Dendritic cell treated with granulocyte-macrophage colony-stimulating factor and Interleukin-4, amounts not matched to agents 40 ng/mL and 50 ng/mL, for 4 days (primary cell): Measurements from ENCODE around the gene PLPPR2.
A peak's percentile ranks its signal among the peaks of the same experiment; 100 is the strongest.
"Not testable (repeated sequence)": the region's sequence is repeated elsewhere in the genome, so short reads cannot be mapped to it uniquely, and the experiment has no call there.

Experiments
- H3K27ac Mint-ChIP-seq: one replicate; pipeline ENCODE4 v1.8.0; 2022; ENCODE audit warnings: mild to moderate bottlenecking, mixed read lengths
- H3K27me3 Mint-ChIP-seq: one replicate; pipeline ENCODE4 v1.8.0; 2022; ENCODE audit warnings: mild to moderate bottlenecking, mixed read lengths
- H3K36me3 Mint-ChIP-seq: one replicate; pipeline ENCODE4 v1.8.0; 2022; ENCODE audit warnings: low read depth, mixed read lengths
- H3K4me1 Mint-ChIP-seq: one replicate; pipeline ENCODE4 v1.8.0; 2022; ENCODE audit warnings: low read depth, mixed read lengths
- H3K4me3 Mint-ChIP-seq: one replicate; pipeline ENCODE4 v1.8.0; 2022; ENCODE audit warnings: mild to moderate bottlenecking, moderate library complexity, mixed read lengths
- H3K9me3 Mint-ChIP-seq: one replicate; pipeline ENCODE4 v1.8.0; 2022; ENCODE audit warnings: mixed read lengths
- intact Hi-C: fragments of 100-400 bp; cut with micrococcal nuclease; formaldehyde crosslinking; loops from one replicate; pipeline ENCODE4 v1.15.0; 2022

PLPPR2 gene

DNA sequence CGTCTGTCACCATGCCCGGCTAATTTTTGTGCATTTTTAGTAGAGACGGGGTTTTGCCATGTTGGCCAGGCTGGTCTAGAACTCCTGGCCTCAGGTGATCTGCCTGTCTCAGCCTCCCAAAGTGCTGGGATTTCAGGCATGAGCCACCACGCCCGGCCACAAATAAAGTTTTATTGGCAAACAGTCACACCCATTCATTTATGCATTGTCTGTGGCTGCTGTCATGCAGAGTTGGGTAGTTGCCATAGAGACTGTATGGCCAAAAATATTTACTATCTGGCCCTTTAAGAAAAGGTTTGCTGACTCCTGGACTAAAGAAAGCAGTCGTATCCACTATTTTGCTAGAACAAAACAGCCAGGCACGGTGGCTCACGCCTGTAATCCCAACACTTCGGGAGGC, 21.4 kb upstream of the PLPPR2 start:
- H3K4me3 Mint-ChIP-seq, H3K27me3 Mint-ChIP-seq, H3K27ac Mint-ChIP-seq, H3K9me3 Mint-ChIP-seq, intact Hi-C loops: not testable (repeated sequence)
- Mint-ChIP-seq H3K4me1 (peaks cover 21% of the 10 kb centered on the region), H3K36me3 (peaks cover 74% of the 10 kb centered on the region)

DNA sequence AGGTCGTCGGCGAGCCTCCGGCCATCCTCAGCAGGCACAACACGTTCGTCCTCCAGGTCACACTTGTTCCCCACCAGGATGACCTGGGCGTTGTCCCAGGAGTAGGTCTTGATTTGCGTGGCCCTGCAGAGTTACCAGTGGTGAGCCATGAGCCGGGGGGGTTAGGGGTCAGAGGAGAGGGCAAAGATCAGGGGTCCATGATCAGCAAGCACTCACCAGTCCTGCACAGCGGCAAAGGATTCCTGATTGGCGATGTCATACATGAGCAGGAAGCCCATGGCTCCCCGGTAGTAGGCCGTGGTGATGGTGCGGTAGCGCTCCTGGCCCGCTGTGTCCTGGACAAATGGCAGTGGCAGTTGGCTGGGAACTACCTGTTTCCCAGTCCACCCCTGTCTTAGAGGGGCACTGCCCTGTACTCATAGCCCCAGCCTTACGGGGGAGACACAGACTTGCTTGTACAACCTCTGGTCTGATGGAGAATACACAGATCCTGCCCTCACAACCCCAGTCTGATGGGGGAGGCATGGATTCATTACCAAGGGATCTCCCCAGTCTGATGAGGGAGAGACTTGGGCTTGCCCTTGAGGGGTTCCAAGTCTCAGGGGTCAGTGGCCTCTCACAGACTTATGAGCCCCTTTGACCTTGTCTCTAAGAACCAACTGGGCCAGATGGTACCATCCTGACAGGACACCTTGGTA, 19.6 kb upstream of the PLPPR2 start:
- H3K27me3 Mint-ChIP-seq, result no peaks in the 10 kb centered on the region
- H3K4me1 Mint-ChIP-seq, result peaks cover 31% of the 10 kb centered on the region
- no peak overlapping the region for H3K4me3 Mint-ChIP-seq
- H3K36me3 Mint-ChIP-seq, result peaks cover 66% of the 10 kb centered on the region
- H3K9me3 Mint-ChIP-seq, result no peaks in the 10 kb centered on the region
- intact Hi-C loops, result no loop called here
- no peak overlapping the region for H3K27ac Mint-ChIP-seq

DNA sequence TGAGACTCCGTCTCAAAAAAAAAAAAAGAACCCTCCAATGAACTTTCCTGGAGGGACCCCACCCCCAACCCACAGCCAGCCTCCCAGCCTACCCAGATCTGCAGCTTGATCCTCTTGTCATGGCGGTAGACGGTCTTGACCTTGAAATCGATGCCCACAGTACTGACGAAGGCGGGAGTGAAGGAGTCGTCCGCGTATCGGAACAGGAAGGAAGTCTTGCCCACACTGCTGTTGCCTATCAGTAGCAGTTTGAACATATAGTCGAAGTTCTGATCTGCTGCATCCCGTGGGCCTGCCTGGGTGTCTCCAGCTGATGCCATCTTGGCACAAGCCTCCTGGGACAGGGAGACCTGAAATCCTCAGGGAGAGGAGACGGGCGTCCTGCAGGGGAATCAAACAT, 18.2 kb upstream of the PLPPR2 start:
- H3K4me1 Mint-ChIP-seq, result peaks cover 31% of the 10 kb centered on the region
- peaks cover 60% of the 10 kb centered on the region for H3K36me3 Mint-ChIP-seq
- no peaks in the 10 kb centered on the region for H3K27me3 Mint-ChIP-seq
- no peaks in the 10 kb centered on the region for H3K9me3 Mint-ChIP-seq
- H3K4me3 Mint-ChIP-seq, result no peak overlapping the region
- H3K27ac Mint-ChIP-seq, result no peak overlapping the region
- intact Hi-C loops, result no loop called here

DNA sequence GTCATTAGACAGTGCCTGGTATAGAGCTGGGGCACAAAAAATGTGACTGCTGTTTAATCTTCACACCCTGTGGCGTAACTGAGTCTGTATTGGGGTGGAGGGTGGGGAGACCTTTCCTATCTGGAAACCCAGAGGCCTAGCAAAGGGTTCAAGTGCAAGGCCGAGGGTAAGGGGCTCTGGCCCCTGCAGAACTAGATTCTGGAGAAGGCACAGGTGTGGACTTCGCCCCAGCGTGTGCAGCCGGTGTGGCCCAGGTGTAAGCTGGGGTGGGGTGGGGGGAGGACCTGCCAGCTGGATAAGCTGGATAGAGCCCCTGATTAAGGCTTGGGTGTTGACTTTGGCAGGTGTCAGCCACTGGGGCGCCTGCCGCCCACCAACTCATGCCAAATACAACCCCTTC, 17.1 kb upstream of the PLPPR2 start:
- H3K4me3 Mint-ChIP-seq, result no peak overlapping the region
- H3K27me3 Mint-ChIP-seq, result no peaks in the 10 kb centered on the region
- H3K9me3 Mint-ChIP-seq, result no peaks in the 10 kb centered on the region
- intact Hi-C loops, result no loop called here
- H3K27ac Mint-ChIP-seq, result no peak overlapping the region
- H3K36me3 Mint-ChIP-seq, result peaks cover 59% of the 10 kb centered on the region
- H3K4me1 Mint-ChIP-seq, result peaks cover 31% of the 10 kb centered on the region

DNA sequence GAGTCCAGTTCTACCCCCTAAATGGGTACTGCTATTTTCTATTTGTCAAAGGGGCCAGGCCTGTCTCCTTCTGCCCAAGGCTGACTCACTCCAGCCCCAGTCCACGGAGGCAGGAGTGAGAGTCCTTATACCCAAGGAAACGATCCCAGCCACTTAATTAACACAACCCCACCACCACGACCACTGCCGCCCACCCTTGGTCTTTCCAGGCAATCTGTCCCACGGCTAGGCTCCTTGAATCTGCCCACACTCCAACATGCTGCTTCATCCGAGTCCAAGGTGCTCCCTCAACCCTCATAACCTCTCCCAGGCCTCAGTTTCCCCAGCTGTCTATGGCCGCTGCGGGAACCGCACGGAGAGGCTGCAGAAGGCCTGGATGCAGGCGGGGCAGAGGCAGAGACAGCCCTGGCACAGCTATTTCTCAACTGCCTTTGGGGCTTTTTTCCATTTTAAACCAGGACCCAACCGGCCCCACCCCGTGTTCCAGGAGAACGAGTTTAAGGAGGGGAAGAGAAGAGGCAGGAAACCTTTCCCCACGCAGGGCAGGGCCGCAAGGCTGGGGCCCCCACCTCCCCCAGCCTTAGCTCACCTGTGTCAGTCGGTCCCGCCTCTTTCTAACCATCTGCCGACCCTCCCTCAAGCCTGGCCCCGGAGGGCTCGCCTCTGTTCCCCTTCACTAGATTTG, 16.5 kb upstream of the PLPPR2 start:
- intact Hi-C loops, result no loop called here
- peak overlapping the region; percentile 84 for H3K27ac Mint-ChIP-seq
- H3K4me1 Mint-ChIP-seq, result peaks cover 31% of the 10 kb centered on the region
- no peaks in the 10 kb centered on the region for H3K27me3 Mint-ChIP-seq
- peaks cover 53% of the 10 kb centered on the region for H3K36me3 Mint-ChIP-seq
- H3K4me3 Mint-ChIP-seq, result peak overlapping the region; percentile 98
- no peaks in the 10 kb centered on the region for H3K9me3 Mint-ChIP-seq

DNA sequence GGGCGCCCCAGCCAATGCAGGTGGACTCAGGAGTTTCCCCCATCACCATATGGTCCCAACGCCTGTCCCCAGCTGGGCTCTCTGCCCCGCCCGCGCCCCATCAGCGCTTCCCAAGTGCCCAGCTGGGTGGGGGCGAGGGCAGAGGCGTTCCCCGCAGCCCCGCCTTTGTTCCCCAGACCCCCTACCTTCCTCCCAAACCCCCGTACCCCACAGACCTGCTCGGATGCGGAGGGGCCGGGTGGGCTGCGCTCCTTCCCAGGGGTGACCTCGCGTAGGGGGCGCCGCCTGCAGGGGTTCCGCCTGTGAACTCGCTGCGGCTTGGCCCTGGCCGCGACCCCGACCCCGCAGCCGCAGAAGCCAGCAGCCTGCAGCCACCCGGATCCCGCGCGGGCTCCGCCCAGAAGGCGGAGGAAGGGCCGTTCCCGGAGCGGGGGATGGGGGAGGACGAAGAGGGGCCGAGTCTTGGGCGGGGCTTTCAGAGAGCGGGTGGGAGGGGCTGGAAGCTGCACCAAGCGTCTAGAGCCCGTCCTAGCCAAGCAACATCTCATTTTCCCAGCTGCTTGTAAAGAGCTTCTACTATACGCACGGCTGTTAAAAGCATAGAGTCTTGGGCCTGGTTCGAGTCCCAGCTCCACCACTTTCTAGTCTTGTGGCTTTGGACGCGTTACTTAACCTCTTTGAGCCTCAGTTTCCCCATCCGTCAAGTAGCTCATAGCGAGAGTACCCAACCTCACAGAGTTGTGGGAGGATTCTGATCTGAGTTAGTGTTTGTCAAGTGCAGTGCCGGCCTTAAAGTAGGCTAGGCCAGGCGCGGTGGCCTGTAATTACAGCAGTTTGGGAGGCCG, 15.8 kb upstream of the PLPPR2 start, which contains the start of gene RAB3D:
Gene RAB3D, minus strand, starts transcription at position 404 of the 845 bp plus-strand sequence. CDS start 2,258 bp downstream, outside the sequence.
- intact Hi-C loops, result loop anchor here (5.0 kb wide), 1 partner anchor 47 kb away; no protein-coding TSS in a partner anchor
- H3K36me3 Mint-ChIP-seq, result peaks cover 46% of the 10 kb centered on the region
- no peaks in the 10 kb centered on the region for H3K9me3 Mint-ChIP-seq
- peaks cover 34% of the 10 kb centered on the region for H3K4me1 Mint-ChIP-seq
- H3K4me3 Mint-ChIP-seq, result peak within 1 kb of the TSS; percentile 98
- peak within 1 kb of the TSS; percentile 84 for H3K27ac Mint-ChIP-seq
- H3K27me3 Mint-ChIP-seq, result no peaks in the 10 kb centered on the region

DNA sequence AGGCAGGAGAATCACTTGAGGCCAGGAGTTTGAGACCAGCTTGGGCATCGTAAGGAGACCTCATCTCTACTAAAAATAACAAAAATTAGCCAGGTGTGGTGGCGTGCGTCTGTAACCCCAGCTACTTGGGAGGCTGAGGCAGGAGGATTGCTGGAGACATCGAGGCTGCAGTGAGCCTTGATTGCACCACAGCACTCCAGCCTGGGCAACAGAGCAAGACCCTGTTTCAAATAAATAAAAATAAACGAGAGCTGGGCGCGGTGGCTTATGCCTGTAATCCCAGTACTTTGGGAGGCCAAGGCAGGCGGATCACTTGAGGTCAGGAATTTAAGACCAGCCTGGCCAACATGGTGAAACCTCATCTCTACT, 15.1 kb upstream of the PLPPR2 start:
- H3K27me3 Mint-ChIP-seq, H3K9me3 Mint-ChIP-seq: not testable (repeated sequence)
- Mint-ChIP-seq H3K27ac (peak overlapping the region; percentile 84), H3K4me1 (peaks cover 40% of the 10 kb centered on the region), H3K4me3 (peak overlapping the region; percentile 98), H3K36me3 (peaks cover 40% of the 10 kb centered on the region)
- intact Hi-C loops, result loop anchor here (5.0 kb wide), 1 partner anchor 48 kb away; no protein-coding TSS in a partner anchor

DNA sequence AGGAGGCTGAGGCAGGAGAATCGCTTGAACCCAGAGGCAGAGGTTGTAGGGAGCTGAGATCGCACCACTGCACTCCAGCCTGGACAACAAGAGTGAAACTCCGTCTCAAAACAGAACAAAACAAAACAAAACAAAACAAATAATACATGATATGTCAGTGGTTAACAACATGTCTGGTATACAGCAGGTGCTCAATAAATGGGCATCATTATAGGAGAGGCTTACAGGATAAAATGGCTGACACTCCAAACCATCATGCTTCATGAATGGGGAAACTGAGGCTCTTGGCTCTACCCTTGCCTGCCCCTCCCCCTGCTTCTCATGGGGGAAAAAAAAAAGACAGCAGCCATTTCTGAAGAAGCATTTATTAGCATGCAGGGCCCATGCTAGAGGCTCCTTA, 12.8 kb upstream of the PLPPR2 start:
- intact Hi-C loops, result loop anchor here (5.0 kb wide), 1 partner anchor 50 kb away; no protein-coding TSS in a partner anchor
- Mint-ChIP-seq H3K4me1 (peaks cover 52% of the 10 kb centered on the region), H3K27ac (no peak overlapping the region)

DNA sequence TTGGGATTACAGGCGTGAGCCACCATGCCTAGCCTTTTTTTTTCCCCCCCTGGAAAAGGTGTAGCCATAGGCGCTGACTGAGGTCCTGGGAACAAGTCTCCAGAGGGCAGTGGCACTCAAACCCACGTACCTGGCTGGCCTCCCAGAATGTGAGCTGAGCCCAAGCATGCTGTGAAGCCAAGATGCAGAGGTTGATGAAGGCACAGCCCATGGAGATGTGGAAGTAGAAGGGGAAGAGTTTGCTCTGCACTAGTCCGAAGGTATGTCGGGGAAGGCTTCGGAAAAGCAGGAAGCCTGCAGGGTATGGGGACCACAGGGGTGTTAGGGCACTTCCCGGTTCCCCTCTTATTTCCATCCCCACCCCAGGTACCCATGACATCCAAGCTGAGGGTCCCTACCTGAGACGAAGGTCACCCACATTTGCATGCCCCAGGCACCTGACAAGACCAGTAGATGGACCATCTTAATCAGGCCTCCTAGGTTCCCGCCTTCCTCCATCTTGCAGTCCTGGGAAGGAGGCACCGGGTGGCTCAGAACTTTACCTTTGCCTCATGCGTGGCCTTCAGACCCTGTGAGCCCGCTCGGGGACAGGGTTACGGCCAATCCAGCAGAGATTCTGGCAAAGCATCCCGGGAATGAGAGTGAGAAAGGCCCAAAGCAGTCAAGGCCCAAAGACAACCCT, 10.0 kb upstream of the PLPPR2 start:
- Mint-ChIP-seq H3K4me1 (peaks cover 34% of the 10 kb centered on the region), H3K27me3 (no peaks in the 10 kb centered on the region), H3K4me3 (peak overlapping the region; percentile 93), H3K27ac (peak overlapping the region; percentile 93), H3K9me3 (peaks cover 11% of the 10 kb centered on the region), H3K36me3 (peaks cover 35% of the 10 kb centered on the region)
- intact Hi-C loops, result no loop called here

More for the DNA sequence above, 12.8 kb upstream of the PLPPR2 start:
- no peaks in the 10 kb centered on the region for H3K9me3 Mint-ChIP-seq
- no peak overlapping the region for H3K4me3 Mint-ChIP-seq
- peaks cover 32% of the 10 kb centered on the region for H3K36me3 Mint-ChIP-seq
- H3K27me3 Mint-ChIP-seq, result no peaks in the 10 kb centered on the region

DNA sequence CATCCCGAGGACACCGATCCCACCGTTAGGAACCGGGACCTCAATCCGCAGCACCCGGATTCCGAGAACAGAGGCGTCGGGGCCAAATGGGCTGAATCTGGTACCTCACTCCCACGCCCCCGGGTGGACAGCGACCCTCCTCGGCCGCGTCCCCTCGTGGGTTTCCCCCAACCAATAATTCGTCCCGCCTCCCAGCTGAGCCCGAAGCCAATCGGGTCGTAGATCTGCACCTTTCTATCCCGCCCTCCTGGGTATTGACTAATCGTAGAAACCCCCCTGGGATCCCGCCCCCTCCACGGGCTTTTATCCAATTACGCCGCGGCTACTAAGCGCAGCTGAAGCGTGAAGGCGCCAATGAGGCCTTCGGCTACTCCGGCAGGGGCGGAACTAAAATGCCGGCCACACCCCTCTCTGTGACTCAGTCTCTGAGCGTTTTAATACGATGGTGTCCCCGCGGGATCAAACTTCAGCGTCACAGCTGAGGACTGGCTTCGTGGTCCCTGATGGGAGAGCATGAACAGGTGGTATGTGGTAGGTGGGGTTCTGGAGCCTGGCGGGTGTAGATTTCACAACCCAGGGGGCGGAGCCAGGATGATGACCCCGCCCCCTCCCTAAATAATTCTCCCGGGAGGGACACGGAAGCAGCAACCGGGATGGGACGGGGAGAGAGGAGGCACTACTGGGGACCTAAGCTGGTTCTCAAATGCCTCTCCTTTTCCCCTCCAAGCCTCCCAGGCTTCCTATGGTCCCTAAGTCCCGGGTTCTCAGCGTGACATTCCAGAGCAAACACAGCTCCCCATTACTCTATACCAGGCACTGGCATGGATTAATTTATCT, 8.9 kb upstream of the PLPPR2 start, which contains the start of the genes CCDC159 and TMEM205:
Gene CCDC159, plus strand, starts transcription at position 416 of the 837 bp plus-strand sequence. Its CDS starts 88 bp downstream, at position 504.
Gene TMEM205, minus strand, starts transcription at position 165 of the 837 bp plus-strand sequence. CDS start 649 bp downstream, outside the sequence.
- intact Hi-C loops, result loop anchor here (1.0 kb wide), 2 partner anchors 9 to 28 kb away; partner anchors contain the start of genes PLPPR2 and SWSAP1
- peak within 1 kb of the TSS; percentile 93 for H3K27ac Mint-ChIP-seq
- H3K36me3 Mint-ChIP-seq, result peaks cover 35% of the 10 kb centered on the region
- H3K9me3 Mint-ChIP-seq, result peaks cover 11% of the 10 kb centered on the region
- H3K4me1 Mint-ChIP-seq, result peaks cover 34% of the 10 kb centered on the region
- no peaks in the 10 kb centered on the region for H3K27me3 Mint-ChIP-seq
- peak within 1 kb of the TSS; percentile 93 for H3K4me3 Mint-ChIP-seq

DNA sequence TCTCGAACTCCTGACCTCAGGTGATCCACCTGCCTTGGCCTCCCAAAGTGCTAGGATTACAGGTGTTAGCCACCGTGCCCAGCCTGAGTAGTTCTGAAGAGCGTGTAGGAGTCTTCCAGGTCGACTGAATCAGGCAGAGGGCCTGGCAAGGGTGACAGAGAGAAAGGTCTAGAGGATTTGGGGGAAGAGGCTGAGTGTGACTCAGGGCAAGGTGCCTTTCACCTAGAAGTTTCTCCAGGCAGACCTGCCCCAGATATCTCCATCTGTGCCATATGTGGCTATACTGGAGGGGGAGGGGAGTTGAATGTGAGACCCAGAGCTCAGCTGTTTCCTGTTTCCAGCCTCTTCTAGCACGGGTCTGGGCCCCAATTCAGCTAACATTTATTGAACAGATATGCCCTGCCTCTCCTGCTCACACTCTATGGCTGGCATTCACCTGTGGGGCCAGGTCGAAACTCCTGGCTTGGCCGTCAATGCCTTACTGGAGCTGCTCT, 7.6 kb upstream of the PLPPR2 start:
- intact Hi-C loops, result no loop called here
- Mint-ChIP-seq H3K27ac (peak overlapping the region; percentile 93), H3K27me3 (no peaks in the 10 kb centered on the region), H3K9me3 (peaks cover 11% of the 10 kb centered on the region), H3K36me3 (peaks cover 36% of the 10 kb centered on the region), H3K4me3 (no peak overlapping the region), H3K4me1 (peaks cover 34% of the 10 kb centered on the region)

DNA sequence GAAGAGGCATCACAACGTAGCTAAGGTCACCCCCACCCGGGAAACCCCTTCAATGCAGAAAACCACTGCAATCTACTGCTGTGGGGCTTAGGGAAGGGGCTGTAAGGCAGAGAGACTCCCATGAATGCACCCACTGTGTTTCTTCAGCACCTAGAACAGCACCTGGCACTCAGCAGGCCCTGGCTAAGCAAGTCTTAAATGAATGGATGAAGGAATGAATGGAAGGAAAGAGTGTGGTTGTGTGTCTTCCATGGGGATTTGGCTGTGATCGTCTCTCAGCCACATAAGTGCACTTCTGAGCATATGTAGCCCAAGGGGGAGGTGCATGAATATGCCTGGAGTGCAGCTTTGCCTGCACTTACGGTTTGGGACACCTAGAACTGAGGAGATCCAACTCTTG, 6.1 kb upstream of the PLPPR2 start:
- H3K4me3 Mint-ChIP-seq, result no peak overlapping the region
- peaks cover 11% of the 10 kb centered on the region for H3K9me3 Mint-ChIP-seq
- peaks cover 31% of the 10 kb centered on the region for H3K36me3 Mint-ChIP-seq
- no peak overlapping the region for H3K27ac Mint-ChIP-seq
- intact Hi-C loops, result no loop called here
- H3K27me3 Mint-ChIP-seq, result no peaks in the 10 kb centered on the region
- H3K4me1 Mint-ChIP-seq, result peaks cover 34% of the 10 kb centered on the region
